CD4-positive, alpha-beta T cell treated with Interleukin-15 for 4 hours (primary cell): ENCODE data around the gene SEMA7A.
"Not testable (repeated sequence)": the region's sequence is repeated elsewhere in the genome, so short reads cannot be mapped to it uniquely, and the experiment has no call there.

Experiments used
- DNase-seq: peaks from one replicate; pipeline ENCODE4 v3.0.0-alpha.2; 2020; ENCODE audit warnings: low spot score

The SEMA7A gene

DNA sequence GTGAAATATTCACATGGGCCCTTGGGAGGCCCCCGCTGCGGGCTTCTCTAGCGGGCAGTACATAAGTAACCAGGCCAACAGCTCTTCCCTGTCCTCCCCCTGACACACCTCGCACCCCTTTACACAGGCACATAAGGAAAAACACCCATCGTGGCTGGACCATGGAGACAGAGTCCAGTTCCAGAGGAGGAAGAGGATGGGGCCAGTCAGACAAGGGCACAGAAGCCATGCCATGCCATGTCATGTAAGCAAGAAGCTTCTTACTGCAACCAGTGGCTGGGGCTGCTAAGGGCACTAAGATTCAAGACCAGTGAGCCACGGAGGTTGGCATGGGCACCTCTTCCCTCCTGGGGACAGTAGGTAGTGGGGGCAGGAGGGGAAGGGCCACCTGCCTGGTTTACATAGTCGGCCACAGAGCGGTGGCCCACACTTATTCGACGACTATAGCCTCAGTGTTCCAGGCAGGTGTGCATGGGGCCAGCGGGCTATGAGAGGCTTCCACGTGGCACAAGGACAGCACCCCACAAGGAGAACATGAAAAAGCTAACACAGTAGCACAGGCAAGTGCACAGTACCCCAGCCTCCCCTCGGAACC is 60.6 kb downstream of the SEMA7A start:
- DNase-seq: no peak

DNA sequence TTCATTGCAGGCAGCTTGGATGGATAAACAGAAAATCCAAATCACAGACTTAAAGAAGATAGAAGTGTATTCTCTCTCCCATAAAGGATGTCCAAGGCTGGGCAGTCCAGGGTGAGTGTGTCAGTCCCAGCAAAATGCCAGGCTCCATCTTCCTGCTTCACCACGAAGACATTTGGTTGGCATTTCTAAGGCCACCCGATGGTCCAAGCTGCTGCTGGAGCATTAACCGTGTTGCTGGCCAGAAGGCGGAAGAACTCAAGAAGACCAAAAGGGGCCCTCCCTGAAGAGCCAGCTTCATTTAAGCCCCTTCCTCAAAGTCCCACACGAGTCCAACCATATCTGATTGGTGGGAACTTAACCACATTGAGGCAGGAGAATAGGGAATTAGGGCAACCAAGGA is 63.3 kb downstream of the SEMA7A start:
- DNase-seq: no peak

- DNase-seq: no peak
Measured at GRCh38 chr15:74369756-74370155, 64.0 kb downstream of the SEMA7A start.

GRCh38 chr15:74369084-74369745 is 64.5 kb downstream of the SEMA7A start:
- no peak for DNase-seq

GRCh38 chr15:74368121-74368520 is 65.6 kb downstream of the SEMA7A start:
- no peak for DNase-seq

DNA sequence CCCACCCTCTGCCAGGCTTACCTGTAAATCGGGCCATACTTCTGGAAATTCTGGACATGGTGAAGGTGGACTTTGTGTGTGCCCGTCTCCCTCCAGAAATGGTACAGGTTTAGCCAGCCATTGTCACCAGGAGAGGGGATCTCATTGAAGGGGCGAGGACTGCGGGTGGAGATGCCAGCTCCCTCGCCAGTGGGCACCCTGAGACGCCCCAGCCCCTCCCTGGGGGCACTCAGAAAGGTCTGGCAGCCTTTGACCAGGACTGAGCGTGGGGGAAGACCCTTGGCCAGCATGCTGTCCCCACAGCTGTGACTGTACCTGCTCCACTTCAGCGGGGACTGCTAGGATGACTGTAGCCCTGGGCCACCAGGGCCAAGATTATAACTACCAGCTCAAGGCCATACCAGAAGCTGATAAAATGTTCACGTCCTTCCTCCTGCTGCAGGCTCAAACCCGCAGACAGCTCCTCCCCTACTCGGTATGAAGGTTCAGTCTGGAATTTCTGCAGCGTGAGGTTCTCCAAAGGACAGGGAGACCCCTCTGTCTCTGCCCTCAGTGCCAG is 66.4 kb downstream of the SEMA7A start, which contains the start of gene CYP11A1:
Gene CYP11A1 (minus strand): TSS at position 351 of the 559 bp plus-strand sequence. CDS start 61 bp downstream, at position 290.
- no peak for DNase-seq

GRCh38 chr15:74365598-74366445 is 67.9 kb downstream of the SEMA7A start:
- no peak for DNase-seq

GRCh38 chr15:74364936-74365597 is 68.7 kb downstream of the SEMA7A start:
- no peak for DNase-seq

GRCh38 chr15:74362482-74362881 is 71.3 kb downstream of the SEMA7A start:
- no peak for DNase-seq

GRCh38 chr15:74360855-74361254 is 72.9 kb downstream of the SEMA7A start:
- not testable (repeated sequence) for DNase-seq

GRCh38 chr15:74359376-74359775 is 74.4 kb downstream of the SEMA7A start:
- not testable (repeated sequence) for DNase-seq
